Stomach (tissue), 9 donors: ENCODE results near the gene NUP62. TPM values are rescaled to one million over a fixed set of nuclear protein-coding genes. Genes with fewer than 3 reads are reported as not detected.
"Not testable (repeated sequence)": the region's sequence is repeated elsewhere in the genome, so short reads cannot be mapped to it uniquely, and the experiment has no call there.

ENCODE experiments used
- DNase-seq, 2 donors: peaks; one replicate each; pipeline versions ENCODE4 v3.0.0 to v3.0.0-alpha.2; 2013 to 2019
- H3K27ac ChIP-seq, 5 donors: fragments of 200-600 bp in 4 of 5; sonication (generic) in 4 of 5; one replicate each; pipeline ENCODE4 v1.5.1; 2013 to 2019; ENCODE audit warnings: mild to moderate bottlenecking in 1 of 5, moderate library complexity in 1 of 5
- H3K27me3 ChIP-seq, 3 donors: fragments of 200-600 bp; sonication (generic); one replicate each; pipeline ENCODE4 v1.5.1; 2017 to 2019; ENCODE audit warnings: mixed run types in 1 of 3
- H3K36me3 ChIP-seq, 4 donors: fragments of 200-600 bp; sonication (generic); 1 replicate in 3 of 4; 2 replicates in 1 of 4; pipeline ENCODE4 v1.5.1; 2016 to 2019
- H3K4me1 ChIP-seq, 4 donors: fragments of 200-600 bp; sonication (generic); one replicate each; pipeline ENCODE4 v1.5.1; 2016 to 2019
- H3K4me3 ChIP-seq, 4 donors: fragments of 200-600 bp; sonication (generic) in 3 of 4; one replicate each; pipeline ENCODE4 v1.5.1; 2016 to 2019; ENCODE audit warnings: mild to moderate bottlenecking in 1 of 4
- H3K9me3 ChIP-seq, 4 donors: fragments of 200-600 bp; sonication (generic); one replicate each; pipeline ENCODE4 v1.5.1; 2016 to 2019
- EP300 ChIP-seq: sonication (generic); formaldehyde crosslinking; IDR thresholded peaks from one replicate; pipeline ENCODE4 v1.6.1; 2017; ENCODE audit warnings: antibody characterized with exemption
- POLR2A ChIP-seq, 4 donors: fragments of 450-650 bp; IDR thresholded peaks; one replicate each; pipeline ENCODE4 v1.6.1; 2016; ENCODE audit warnings: antibody characterized with exemption in 4 of 4, control low read depth in 2 of 4, mild to moderate bottlenecking in 1 of 4, moderate library complexity in 1 of 4
- POLR2AphosphoS5 ChIP-seq, 3 donors: sonication (generic); formaldehyde crosslinking; IDR thresholded peaks; one replicate each; pipeline ENCODE4 v1.6.1; 2016; ENCODE audit warnings: antibody characterized with exemption in 3 of 3
- WGBS, 5 donors: extraction: QIAGEN DNeasy Blood & Tissue Kit in 3 of 5; methylation state at CpG; one replicate each; pipeline versions ENCODE4 v1.1.5 to v1.1.7; 2013 to 2018; 5-methylcytosine and 5-hydroxymethylcytosine counted together
- intact Hi-C: fragments of 100-400 bp; cut with DNase I; formaldehyde crosslinking; loops from one replicate; pipeline ENCODE4 v1.15.1; 2023; ENCODE audit warnings: low total_unique reads
- polyA plus RNA-seq, 3 donors: library from polyadenylated mRNA; stranded (reverse); fragments of 200-250 nt; gene quantifications; one replicate each; pipeline ENCODE4 v1.2.3, GENCODE V29; 2013
- total RNA-seq, 5 donors: library from RNA; depleted of rRNA; stranded (reverse); fragments of >200 nt; gene quantifications; one replicate each; pipeline versions ENCODE4 v1.1.0 to v1.2.3, GENCODE V29; 2014 to 2016
- TF ChIP-seq, protein P1 (sequence below), 7 experiments: fragments of 450-650 bp in 4 of 7; fragments of 200-600 bp in 3 of 7; sonication (generic) in 3 of 7; IDR thresholded peaks; one replicate each; pipeline ENCODE4 v1.5.1; 2016 to 2019; ENCODE audit warnings: antibody characterized with exemption in 7 of 7, control low read depth in 2 of 7, mild to moderate bottlenecking in 1 of 7
- donor health status: healthy with polysubstance abuse.
- donor health status: Bipolar disorder and iron deficiency.
- donor health status: healthy.

Gene NUP62
- total and polyA plus RNA-seq, 8 donors, result 5.3 to 58.0 (median 15.2) TPM

DNA sequence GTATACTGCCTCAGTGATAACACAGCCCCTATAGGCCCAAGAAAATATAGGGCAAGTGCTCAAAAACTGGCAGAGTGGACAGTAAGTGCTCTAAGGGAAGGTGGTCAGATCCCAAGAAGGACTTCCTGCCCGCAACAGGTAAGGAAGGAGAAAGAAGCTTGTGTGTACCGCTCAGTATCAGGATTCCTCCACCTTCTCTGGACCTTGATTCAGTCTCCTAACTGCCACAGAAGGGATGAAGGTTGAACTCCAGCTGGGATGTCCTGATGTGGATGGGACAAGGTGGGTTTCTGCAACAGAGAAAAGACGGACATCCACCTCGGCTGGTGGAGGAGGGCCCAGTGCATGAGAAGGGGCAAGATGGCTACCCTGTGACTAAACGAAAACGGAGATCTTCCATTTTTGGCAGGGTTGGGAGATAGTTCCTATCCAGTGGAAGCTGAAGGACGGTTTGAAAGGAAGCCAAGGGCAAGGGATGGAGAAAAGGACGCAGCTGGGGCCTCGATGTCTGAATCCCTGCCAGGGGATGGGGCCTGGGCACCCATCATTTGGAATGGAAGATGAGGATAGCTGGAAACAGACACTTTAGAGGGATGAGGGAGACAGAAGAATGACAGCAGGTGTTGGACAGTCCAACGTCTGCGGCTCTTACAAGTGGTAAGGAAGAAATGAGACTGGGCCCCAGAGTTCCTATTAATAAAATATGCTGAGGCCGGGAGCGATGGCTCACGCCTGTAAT, 1.6 kb downstream of the NUP62 start:
- H3K27me3 ChIP-seq, result no peaks in the 10 kb centered on the region
- 81 to 91% (median 83%) methylated on average over 14 of the region's 14 CpGs for WGBS, 5 donors
- DNase-seq, result no peak
- peaks cover 15 to 69% (median 42%) of the 10 kb centered on the region in 4 donors for H3K4me1 ChIP-seq
- peak overlapping the region in 3 of 5 donors; percentile 92 to 99 (median 94) for H3K27ac ChIP-seq
- intact Hi-C loops, result no loop called here
- peaks cover 18 to 67% (median 49%) of the 10 kb centered on the region in 4 donors for H3K36me3 ChIP-seq
- TF ChIP-seq EP300, result no peak
- TF ChIP-seq, protein P1, sequence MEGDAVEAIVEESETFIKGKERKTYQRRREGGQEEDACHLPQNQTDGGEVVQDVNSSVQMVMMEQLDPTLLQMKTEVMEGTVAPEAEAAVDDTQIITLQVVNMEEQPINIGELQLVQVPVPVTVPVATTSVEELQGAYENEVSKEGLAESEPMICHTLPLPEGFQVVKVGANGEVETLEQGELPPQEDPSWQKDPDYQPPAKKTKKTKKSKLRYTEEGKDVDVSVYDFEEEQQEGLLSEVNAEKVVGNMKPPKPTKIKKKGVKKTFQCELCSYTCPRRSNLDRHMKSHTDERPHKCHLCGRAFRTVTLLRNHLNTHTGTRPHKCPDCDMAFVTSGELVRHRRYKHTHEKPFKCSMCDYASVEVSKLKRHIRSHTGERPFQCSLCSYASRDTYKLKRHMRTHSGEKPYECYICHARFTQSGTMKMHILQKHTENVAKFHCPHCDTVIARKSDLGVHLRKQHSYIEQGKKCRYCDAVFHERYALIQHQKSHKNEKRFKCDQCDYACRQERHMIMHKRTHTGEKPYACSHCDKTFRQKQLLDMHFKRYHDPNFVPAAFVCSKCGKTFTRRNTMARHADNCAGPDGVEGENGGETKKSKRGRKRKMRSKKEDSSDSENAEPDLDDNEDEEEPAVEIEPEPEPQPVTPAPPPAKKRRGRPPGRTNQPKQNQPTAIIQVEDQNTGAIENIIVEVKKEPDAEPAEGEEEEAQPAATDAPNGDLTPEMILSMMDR (IDR thresholded peaks at IDR 0.05), result no peak
- no peak for TF ChIP-seq POLR2A (IDR thresholded peaks at IDR 0.05)
- TF ChIP-seq POLR2AphosphoS5 (IDR thresholded peaks at IDR 0.05), result no peak
- no peaks in the 10 kb centered on the region for H3K9me3 ChIP-seq
- H3K4me3 ChIP-seq, result peak overlapping the region in 3 of 4 donors; percentile 93 to 100 (median 97)

DNA sequence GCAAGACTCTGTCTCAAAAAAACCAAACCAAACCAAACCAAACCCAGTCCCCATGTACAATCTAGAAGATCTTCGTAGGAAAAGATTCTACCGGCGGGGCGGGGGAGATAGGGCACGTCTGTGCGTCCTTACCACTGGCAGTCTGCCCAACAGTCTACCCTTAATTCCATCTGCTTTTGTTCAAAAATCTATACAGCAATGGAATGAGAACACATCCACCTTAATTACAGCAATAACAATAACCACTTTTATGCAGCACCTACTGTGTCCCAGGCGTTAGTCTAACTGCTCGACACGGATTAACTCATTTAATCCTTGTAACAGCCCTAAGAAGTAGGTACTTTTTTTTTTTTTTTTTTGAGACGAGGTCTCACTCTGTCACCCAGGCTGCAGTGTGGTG, 2.8 kb downstream of the NUP62 start:
- Histone ChIP-seq H3K9me3 (no peaks in the 10 kb centered on the region), H3K4me3 (no peak overlapping the region), H3K27ac (no peak overlapping the region), H3K36me3 (peaks cover 19 to 72% (median 55%) of the 10 kb centered on the region in 4 donors), H3K27me3 (no peaks in the 10 kb centered on the region), H3K4me1 (peaks cover 15 to 78% (median 42%) of the 10 kb centered on the region in 4 donors)
- TF ChIP-seq POLR2A (IDR thresholded peaks at IDR 0.05), result no peak
- TF ChIP-seq POLR2AphosphoS5 (IDR thresholded peaks at IDR 0.05), result no peak
- no peak for TF ChIP-seq EP300
- TF ChIP-seq, protein P1 (IDR thresholded peaks at IDR 0.05), result no peak
- intact Hi-C loops, result no loop called here
- DNase-seq, result no peak
- 84 to 92% (median 87%) methylated on average over 10 of the region's 10 CpGs for WGBS, 5 donors

DNA sequence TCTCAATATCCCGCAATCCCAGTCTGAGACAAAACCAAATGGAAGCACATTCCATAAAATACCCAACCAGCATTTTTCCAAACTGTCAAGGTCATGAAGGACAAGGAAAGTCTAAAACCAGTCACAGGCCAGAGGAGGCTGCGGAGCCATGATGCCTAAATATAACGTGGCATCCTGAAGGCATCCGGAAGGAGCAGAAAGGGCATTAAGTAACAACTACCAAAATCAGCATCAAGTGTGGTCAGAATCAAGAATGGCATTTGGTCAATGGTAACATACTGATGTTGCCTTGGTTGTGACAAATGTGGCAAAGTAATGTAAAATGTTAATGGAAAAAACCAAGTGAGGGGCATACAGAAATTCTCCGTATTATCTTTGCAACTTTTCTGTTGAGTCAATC, 3.8 kb downstream of the NUP62 start:
- Histone ChIP-seq H3K4me3 (no peak overlapping the region), H3K9me3 (no peaks in the 10 kb centered on the region), H3K36me3 (peaks cover 19 to 72% (median 63%) of the 10 kb centered on the region in 4 donors), H3K27me3 (no peaks in the 10 kb centered on the region), H3K4me1 (peaks cover 15 to 74% (median 42%) of the 10 kb centered on the region in 4 donors), H3K27ac (no peak overlapping the region)
- intact Hi-C loops, result no loop called here
- TF ChIP-seq EP300 (no peak), POLR2AphosphoS5 (IDR thresholded peaks at IDR 0.05) (no peak), POLR2A (IDR thresholded peaks at IDR 0.05) (no peak)
- TF ChIP-seq, protein P1 (IDR thresholded peaks at IDR 0.05), result no peak
- 92 to 97% (median 96%) methylated on average over 5 of the region's 5 CpGs for WGBS, 5 donors
- no peak for DNase-seq

DNA sequence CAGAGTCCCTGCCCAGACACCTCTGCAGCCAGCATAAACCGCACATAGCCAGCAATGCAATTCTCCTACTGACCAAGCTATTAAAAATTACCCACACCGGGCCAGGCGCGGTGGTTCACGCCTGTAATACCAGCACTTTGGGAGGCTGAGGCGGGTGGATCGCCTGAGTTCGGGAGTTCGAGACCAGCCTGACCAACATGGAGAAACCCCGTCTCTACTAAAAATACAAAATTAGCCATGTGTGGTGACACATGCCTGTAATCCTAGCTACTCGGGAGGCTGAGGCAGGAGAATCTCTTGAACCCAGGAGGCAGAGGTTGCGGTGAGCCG, 4.5 kb downstream of the NUP62 start:
- H3K27me3 ChIP-seq, intact Hi-C loops, H3K4me3 ChIP-seq, H3K27ac ChIP-seq, DNase-seq, H3K9me3 ChIP-seq: not testable (repeated sequence)
- H3K36me3 ChIP-seq, result peaks cover 19 to 79% (median 65%) of the 10 kb centered on the region in 4 donors
- WGBS, 5 donors, result 90 to 97% (median 94%) methylated on average over 9 to 13 of the region's 13 CpGs
- H3K4me1 ChIP-seq, result peaks cover 15 to 67% (median 37%) of the 10 kb centered on the region in 4 donors
